Nephron progenitor cell (in vitro differentiated cells): ENCODE measurements around the gene SPDL1.
A peak's percentile ranks its signal among the peaks of the same experiment; 100 is the strongest.

Source experiments
- DNase-seq: peaks from one replicate; pipeline ENCODE4 v3.0.0; 2021
- H3K27ac Mint-ChIP-seq: 2 replicates; pipeline ENCODE4 v1.8.0; 2021; ENCODE audit warnings: mild to moderate bottlenecking, moderate library complexity, mixed read lengths
- H3K27me3 Mint-ChIP-seq: 2 replicates; pipeline ENCODE4 v1.8.0; 2021; ENCODE audit warnings: mild to moderate bottlenecking, low read depth, mixed read lengths; ENCODE audit not compliant: poor library complexity
- H3K36me3 Mint-ChIP-seq: 2 replicates; pipeline ENCODE4 v1.8.0; 2021; ENCODE audit warnings: low read depth, mixed read lengths
- H3K4me1 Mint-ChIP-seq: 2 replicates; pipeline ENCODE4 v1.8.0; 2021; ENCODE audit warnings: mixed read lengths
- H3K4me3 Mint-ChIP-seq: 2 replicates; pipeline ENCODE4 v1.8.0; 2021; ENCODE audit warnings: mild to moderate bottlenecking, moderate library complexity, mixed read lengths
- H3K9me3 Mint-ChIP-seq: 2 replicates; pipeline ENCODE4 v1.8.0; 2021; ENCODE audit warnings: mild to moderate bottlenecking, moderate library complexity, mixed read lengths
- TF ChIP-seq, protein P1 (sequence below): fragments of 200-600 bp; sonication (generic); IDR thresholded peaks from 2 replicates; pipeline ENCODE4 v1.5.0; 2021; ENCODE audit warnings: antibody characterized with exemption

SPDL1 gene, protein sequence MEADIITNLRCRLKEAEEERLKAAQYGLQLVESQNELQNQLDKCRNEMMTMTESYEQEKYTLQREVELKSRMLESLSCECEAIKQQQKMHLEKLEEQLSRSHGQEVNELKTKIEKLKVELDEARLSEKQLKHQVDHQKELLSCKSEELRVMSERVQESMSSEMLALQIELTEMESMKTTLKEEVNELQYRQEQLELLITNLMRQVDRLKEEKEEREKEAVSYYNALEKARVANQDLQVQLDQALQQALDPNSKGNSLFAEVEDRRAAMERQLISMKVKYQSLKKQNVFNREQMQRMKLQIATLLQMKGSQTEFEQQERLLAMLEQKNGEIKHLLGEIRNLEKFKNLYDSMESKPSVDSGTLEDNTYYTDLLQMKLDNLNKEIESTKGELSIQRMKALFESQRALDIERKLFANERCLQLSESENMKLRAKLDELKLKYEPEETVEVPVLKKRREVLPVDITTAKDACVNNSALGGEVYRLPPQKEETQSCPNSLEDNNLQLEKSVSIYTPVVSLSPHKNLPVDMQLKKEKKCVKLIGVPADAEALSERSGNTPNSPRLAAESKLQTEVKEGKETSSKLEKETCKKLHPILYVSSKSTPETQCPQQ

DNA sequence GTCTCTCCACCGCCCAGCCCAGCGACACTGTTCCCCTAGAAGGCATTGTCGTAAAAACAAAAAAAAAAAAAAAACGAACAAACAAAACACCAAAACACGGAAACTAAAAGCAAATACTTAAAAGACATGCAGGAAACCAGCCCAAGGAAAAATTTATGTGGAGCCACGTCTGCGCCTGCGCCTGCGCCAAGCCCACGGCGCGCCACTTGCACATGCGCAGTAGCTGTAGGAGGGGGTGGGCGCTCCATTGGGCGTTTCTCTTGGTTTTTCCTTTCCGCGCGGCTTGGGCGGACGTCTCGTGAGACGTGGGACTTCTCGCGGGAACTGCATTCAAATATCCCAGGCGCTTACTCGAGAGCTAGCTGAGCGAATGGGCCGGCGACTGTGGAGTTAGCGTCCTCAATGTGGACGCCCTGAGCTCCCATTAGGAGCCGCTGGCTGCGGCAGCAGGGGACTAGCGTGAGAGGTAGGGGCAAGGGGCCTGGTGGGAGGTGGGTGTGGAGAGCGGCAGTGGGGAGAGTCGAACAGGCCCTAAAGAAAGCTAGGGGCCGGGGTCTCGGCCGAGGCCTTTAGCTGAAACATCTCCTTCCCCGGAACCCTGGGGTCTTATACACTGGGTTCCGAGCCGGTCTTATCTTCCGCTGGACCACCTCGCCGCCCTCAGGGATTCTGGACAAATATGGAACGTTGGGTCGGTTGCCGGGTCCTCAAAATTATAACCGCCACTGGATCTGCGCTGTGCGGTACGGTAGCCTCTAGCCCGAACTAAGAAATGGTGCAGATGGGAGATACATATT lies at the start of gene SPDL1:
Gene SPDL1, plus strand, starts transcription at position 350 of the 797 bp plus-strand sequence. CDS start 4,644 bp downstream, outside the sequence.
- H3K4me1 Mint-ChIP-seq = peaks cover 36% of the 10 kb centered on the region
- H3K4me3 Mint-ChIP-seq = peak within 1 kb of the TSS; percentile 91
- H3K27me3 Mint-ChIP-seq = peaks cover 17% of the 10 kb centered on the region
- peak within 1 kb of the TSS; percentile 98 for H3K27ac Mint-ChIP-seq
- peaks cover 15% of the 10 kb centered on the region for H3K36me3 Mint-ChIP-seq
- DNase-seq = peak; percentile 94
- H3K9me3 Mint-ChIP-seq = no peaks in the 10 kb centered on the region
- TF ChIP-seq, protein P1, sequence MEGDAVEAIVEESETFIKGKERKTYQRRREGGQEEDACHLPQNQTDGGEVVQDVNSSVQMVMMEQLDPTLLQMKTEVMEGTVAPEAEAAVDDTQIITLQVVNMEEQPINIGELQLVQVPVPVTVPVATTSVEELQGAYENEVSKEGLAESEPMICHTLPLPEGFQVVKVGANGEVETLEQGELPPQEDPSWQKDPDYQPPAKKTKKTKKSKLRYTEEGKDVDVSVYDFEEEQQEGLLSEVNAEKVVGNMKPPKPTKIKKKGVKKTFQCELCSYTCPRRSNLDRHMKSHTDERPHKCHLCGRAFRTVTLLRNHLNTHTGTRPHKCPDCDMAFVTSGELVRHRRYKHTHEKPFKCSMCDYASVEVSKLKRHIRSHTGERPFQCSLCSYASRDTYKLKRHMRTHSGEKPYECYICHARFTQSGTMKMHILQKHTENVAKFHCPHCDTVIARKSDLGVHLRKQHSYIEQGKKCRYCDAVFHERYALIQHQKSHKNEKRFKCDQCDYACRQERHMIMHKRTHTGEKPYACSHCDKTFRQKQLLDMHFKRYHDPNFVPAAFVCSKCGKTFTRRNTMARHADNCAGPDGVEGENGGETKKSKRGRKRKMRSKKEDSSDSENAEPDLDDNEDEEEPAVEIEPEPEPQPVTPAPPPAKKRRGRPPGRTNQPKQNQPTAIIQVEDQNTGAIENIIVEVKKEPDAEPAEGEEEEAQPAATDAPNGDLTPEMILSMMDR = no peak

- Mint-ChIP-seq H3K36me3 (no peaks in the 10 kb centered on the region), H3K27ac (no peak overlapping the region), H3K9me3 (no peaks in the 10 kb centered on the region), H3K4me3 (no peak overlapping the region), H3K4me1 (no peaks in the 10 kb centered on the region), H3K27me3 (peaks cover 15% of the 10 kb centered on the region)
- no peak for DNase-seq
- TF ChIP-seq, protein P1 = no peak
Measured at GRCh38 chr5:169534311-169534880, 49.2 kb upstream of the SPDL1 start.

GRCh38 chr5:169534939-169535338 lies 48.6 kb upstream of the SPDL1 start:
- H3K36me3 Mint-ChIP-seq = no peaks in the 10 kb centered on the region
- no peaks in the 10 kb centered on the region for H3K4me1 Mint-ChIP-seq
- no peak overlapping the region for H3K4me3 Mint-ChIP-seq
- no peak for DNase-seq
- TF ChIP-seq, protein P1 = no peak
- H3K27ac Mint-ChIP-seq = no peak overlapping the region
- peaks cover 13% of the 10 kb centered on the region for H3K27me3 Mint-ChIP-seq
- H3K9me3 Mint-ChIP-seq = no peaks in the 10 kb centered on the region

DNA sequence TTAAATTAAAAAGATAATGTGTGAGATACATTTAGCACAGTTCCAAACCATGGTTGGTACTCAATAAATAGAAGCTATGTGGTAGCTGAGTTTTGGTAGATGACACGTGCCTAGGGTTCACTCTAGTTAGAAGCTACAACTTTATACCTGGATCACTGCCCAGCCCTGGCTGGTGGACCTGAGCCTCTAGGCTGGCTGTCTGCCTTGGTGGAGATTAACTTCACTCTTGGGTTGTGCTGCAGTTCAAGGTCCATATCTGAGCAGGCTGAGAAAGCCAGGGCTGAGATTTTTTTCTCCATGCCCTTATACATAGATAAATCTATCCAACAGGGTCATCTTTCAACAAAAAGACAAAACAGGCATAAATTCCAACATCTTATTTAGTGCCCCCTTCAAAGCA lies 44.6 kb upstream of the SPDL1 start:
- peaks cover 13% of the 10 kb centered on the region for H3K27me3 Mint-ChIP-seq
- DNase-seq = no peak
- H3K27ac Mint-ChIP-seq = no peak overlapping the region
- peaks cover 31% of the 10 kb centered on the region for H3K9me3 Mint-ChIP-seq
- H3K36me3 Mint-ChIP-seq = no peaks in the 10 kb centered on the region
- H3K4me1 Mint-ChIP-seq = no peaks in the 10 kb centered on the region
- TF ChIP-seq, protein P1 = no peak
- H3K4me3 Mint-ChIP-seq = no peak overlapping the region

GRCh38 chr5:169542811-169543210 lies 40.8 kb upstream of the SPDL1 start:
- no peaks in the 10 kb centered on the region for H3K36me3 Mint-ChIP-seq
- H3K27me3 Mint-ChIP-seq = peaks cover 11% of the 10 kb centered on the region
- DNase-seq = no peak
- no peak overlapping the region for H3K4me3 Mint-ChIP-seq
- H3K4me1 Mint-ChIP-seq = no peaks in the 10 kb centered on the region
- TF ChIP-seq, protein P1 = no peak
- no peak overlapping the region for H3K27ac Mint-ChIP-seq
- peaks cover 33% of the 10 kb centered on the region for H3K9me3 Mint-ChIP-seq
